NB4 (cell line): ENCODE data around the gene SUMF1.

Source experiments
- DNase-seq: peaks from one replicate; pipeline ENCODE4 v3.0.0; 2010; ENCODE audit warnings: low read depth
- H3K4me3 ChIP-seq: one replicate; pipeline ENCODE4 v1.5.1; 2011; ENCODE audit warnings: mild to moderate bottlenecking, low read depth, low read length, moderate library complexity
- MYC ChIP-seq: IDR thresholded peaks from 2 replicates; pipeline ENCODE4 v1.6.1; 2011; ENCODE audit warnings: low read depth, low read length
- POLR2A ChIP-seq: IDR thresholded peaks from 2 replicates; pipeline ENCODE4 v1.6.1; 2011; ENCODE audit warnings: mild to moderate bottlenecking; ENCODE audit not compliant: insufficient read length; ENCODE audit errors: extremely low read depth
- TF ChIP-seq, protein P1 (sequence below): IDR thresholded peaks from one replicate; pipeline ENCODE4 v1.5.1; 2012; ENCODE audit warnings: low read depth, low read length
- TF ChIP-seq, protein P2 (sequence below): IDR thresholded peaks from 2 replicates; pipeline ENCODE4 v1.6.1; 2011; ENCODE audit warnings: low read depth, low read length

SUMF1 gene

DNA sequence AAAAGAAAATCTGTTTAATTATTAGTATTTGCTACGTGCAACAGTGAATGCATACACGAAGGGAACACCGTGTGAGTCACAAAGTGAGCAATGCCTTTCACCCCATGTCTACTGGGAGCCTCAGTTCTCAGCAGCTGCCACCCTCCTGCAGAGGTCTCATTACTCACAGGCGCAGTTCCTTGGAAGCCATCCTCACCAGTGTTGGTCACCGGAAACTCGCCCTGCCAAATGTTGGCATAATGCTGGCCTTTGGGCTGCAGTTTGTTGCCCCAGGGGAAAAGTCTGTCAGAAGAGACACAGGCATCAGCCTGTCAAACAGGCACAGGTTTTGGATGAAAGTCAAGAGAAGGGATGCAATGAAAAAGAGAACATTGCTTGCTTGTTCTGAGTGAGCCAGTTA, 50.1 kb downstream of the SUMF1 start:
- no peak for DNase-seq

GRCh38 chr3:4416427-4416945, 50.6 kb downstream of the SUMF1 start:
- H3K4me3 ChIP-seq = no peak overlapping the region
- DNase-seq = no peak
- TF ChIP-seq, protein P1, sequence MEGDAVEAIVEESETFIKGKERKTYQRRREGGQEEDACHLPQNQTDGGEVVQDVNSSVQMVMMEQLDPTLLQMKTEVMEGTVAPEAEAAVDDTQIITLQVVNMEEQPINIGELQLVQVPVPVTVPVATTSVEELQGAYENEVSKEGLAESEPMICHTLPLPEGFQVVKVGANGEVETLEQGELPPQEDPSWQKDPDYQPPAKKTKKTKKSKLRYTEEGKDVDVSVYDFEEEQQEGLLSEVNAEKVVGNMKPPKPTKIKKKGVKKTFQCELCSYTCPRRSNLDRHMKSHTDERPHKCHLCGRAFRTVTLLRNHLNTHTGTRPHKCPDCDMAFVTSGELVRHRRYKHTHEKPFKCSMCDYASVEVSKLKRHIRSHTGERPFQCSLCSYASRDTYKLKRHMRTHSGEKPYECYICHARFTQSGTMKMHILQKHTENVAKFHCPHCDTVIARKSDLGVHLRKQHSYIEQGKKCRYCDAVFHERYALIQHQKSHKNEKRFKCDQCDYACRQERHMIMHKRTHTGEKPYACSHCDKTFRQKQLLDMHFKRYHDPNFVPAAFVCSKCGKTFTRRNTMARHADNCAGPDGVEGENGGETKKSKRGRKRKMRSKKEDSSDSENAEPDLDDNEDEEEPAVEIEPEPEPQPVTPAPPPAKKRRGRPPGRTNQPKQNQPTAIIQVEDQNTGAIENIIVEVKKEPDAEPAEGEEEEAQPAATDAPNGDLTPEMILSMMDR = no peak
- TF ChIP-seq MYC (no peak), POLR2A (no peak)

More for the DNA sequence above, 50.1 kb downstream of the SUMF1 start:
- TF ChIP-seq MYC (no peak), POLR2A (no peak)
- TF ChIP-seq, protein P2, sequence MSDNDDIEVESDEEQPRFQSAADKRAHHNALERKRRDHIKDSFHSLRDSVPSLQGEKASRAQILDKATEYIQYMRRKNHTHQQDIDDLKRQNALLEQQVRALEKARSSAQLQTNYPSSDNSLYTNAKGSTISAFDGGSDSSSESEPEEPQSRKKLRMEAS = no peak
- TF ChIP-seq, protein P1 = no peak
- H3K4me3 ChIP-seq = no peak overlapping the region

DNA sequence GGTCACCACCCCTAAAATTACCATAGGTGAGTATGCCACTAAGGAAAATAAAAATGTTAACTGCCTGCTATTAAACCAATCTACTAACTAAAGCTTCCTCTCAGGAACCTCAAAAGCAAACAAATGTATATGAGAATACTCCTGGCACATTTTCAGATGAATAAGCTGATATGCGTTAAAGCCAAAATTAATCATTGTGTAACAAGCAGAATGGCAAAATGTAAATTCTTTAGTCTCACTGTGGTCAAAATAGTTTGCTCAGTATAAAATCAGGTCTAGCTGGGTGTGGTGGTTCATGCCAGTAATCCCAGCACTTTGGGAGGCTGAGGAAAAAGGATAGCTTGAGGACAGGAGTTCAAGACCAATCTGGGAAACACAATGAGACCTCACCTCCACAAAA, 53.6 kb downstream of the SUMF1 start:
- no peak for TF ChIP-seq MYC
- no peak for TF ChIP-seq POLR2A
- TF ChIP-seq, protein P2 = no peak
- TF ChIP-seq, protein P1 = no peak
- no peak for DNase-seq
- no peak overlapping the region for H3K4me3 ChIP-seq

DNA sequence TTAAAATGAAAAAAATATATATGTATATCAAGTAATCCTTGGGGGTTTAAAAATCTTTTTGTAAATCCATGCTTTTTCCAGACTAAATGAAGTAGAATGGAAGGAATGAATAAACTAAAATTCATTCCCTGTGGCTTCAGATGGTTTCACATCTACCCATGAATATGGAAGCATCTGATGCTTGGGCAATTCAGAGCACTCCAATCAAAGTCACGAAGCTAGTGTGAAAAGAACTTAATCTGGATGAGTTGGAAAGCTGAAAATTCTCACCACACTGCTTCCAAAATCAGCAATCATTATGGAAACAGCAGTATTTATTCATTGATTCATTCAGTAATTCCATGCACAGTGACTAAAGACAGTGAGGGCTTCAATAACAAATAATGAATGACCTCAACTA, 55.2 kb downstream of the SUMF1 start:
- TF ChIP-seq, protein P1 = no peak
- no peak for TF ChIP-seq MYC
- TF ChIP-seq, protein P2 = no peak
- H3K4me3 ChIP-seq = no peak overlapping the region
- DNase-seq = no peak

DNA sequence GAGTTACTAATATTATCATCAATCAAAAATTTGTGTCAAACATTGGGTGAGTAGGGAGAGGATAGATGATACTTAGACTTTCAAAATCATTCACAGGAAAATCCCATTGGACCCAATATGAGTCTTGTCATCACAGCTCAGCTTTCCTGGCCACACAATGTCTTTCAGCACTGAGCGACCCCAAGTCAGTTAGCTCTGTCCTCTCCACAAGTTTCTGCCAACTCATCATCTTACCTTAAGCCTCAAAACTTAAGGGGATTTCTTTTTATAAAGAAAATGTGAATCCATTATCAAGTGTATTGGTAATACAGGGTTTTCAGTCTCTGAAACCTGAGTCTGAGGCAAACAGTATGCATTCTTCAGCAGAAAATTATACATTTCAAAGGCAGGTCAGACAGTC, 55.8 kb downstream of the SUMF1 start:
- no peak overlapping the region for H3K4me3 ChIP-seq
- TF ChIP-seq, protein P1 = no peak
- TF ChIP-seq, protein P2 = no peak
- TF ChIP-seq MYC = no peak
- TF ChIP-seq POLR2A = no peak
- no peak for DNase-seq

DNA sequence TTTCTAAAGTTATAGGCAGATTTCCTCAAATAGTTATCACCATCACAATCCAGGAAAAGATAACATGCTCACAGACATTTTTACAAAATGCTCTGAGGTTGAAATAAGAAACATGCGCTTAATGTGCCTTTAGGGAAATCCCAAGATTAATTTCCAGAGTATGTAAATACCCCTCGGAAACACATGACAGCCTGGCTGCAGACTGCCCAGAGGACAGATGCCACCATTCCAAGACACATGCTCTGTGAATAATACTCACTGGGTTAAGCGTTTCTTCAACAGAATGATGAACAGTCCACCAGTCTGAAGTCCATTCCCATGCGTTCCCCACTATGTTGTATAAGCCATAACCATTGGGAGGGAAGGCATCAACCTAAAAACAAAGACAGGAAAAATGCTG, 56.5 kb downstream of the SUMF1 start:
- H3K4me3 ChIP-seq = no peak overlapping the region
- TF ChIP-seq POLR2A (no peak), MYC (no peak)
- TF ChIP-seq, protein P1 = no peak
- TF ChIP-seq, protein P2 = no peak
- no peak for DNase-seq
